GM12864 (cell line): Measurements from ENCODE around the gene DAO.
A peak's percentile ranks its signal among the peaks of the same experiment; 100 is the strongest.

Experiments
- DNase-seq: peaks from one replicate; pipeline ENCODE4 v3.0.0-alpha.2; 2011; ENCODE audit warnings: low read depth
- H3K4me3 ChIP-seq: 2 replicates; pipeline ENCODE4 v1.5.1; 2011; ENCODE audit warnings: mild to moderate bottlenecking, low read depth, low read length, control low read depth
- TF ChIP-seq, protein P1 (sequence below): IDR thresholded peaks from 2 replicates; pipeline ENCODE4 v1.5.1; 2011; ENCODE audit warnings: low read depth, mild to moderate bottlenecking, moderate library complexity, low read length, control low read depth, inconsistent platforms; ENCODE audit errors: missing control alignments

Gene DAO

DNA sequence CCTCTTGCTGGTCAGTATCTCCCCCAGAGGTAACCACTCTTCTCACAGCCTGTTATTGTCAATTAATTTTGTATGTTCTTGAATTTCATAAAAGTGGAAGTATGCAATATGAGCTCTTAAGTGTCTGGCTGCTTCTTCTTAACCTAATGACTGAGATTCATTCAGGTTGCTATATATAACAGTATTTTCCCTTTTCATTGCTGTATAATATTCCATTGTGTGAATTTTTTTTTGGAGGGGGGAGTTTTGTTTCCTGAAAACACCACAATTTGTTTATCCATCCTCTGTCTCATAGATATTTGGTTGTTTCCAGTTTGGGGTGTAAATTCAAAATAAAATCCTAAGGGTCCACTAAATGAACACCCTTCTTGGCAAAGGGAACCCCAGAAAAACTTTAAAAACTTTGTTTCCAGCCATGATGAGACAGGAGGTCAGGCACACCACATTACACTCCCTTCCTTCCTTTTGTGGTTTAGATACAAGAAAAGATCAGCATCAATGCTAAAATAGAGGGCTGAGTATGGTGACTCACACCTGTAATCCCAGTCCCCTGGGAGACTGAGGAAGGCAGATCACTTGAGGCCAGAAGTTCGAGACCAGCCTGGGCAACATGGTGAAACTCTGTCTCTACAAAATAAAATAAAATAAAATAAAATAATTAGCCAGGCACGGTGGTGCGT, 4.1 kb upstream of the DAO start:
- no peak for DNase-seq
- H3K4me3 ChIP-seq, result no peak overlapping the region
- TF ChIP-seq, protein P1, sequence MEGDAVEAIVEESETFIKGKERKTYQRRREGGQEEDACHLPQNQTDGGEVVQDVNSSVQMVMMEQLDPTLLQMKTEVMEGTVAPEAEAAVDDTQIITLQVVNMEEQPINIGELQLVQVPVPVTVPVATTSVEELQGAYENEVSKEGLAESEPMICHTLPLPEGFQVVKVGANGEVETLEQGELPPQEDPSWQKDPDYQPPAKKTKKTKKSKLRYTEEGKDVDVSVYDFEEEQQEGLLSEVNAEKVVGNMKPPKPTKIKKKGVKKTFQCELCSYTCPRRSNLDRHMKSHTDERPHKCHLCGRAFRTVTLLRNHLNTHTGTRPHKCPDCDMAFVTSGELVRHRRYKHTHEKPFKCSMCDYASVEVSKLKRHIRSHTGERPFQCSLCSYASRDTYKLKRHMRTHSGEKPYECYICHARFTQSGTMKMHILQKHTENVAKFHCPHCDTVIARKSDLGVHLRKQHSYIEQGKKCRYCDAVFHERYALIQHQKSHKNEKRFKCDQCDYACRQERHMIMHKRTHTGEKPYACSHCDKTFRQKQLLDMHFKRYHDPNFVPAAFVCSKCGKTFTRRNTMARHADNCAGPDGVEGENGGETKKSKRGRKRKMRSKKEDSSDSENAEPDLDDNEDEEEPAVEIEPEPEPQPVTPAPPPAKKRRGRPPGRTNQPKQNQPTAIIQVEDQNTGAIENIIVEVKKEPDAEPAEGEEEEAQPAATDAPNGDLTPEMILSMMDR, result no peak

DNA sequence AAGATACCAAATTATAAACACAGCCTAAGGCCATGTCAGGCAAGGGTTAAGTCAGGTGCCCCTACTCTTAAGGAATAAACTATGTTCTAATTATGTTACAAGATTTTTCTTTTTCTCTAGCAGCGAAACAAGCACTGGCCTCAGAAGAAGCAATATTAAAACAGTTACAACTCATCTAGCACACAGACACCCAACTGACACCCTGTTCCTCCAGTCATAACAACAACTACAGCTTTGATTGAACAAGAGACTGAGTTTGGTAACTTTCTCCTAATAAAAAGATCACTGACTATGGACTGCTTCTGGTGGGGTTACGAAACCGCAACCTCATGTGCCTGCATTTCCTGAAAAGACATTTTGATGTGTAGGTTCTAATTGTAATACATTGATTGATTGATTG, 3.3 kb upstream of the DAO start:
- DNase-seq, result no peak
- TF ChIP-seq, protein P1, result no peak
- H3K4me3 ChIP-seq, result no peak overlapping the region

DNA sequence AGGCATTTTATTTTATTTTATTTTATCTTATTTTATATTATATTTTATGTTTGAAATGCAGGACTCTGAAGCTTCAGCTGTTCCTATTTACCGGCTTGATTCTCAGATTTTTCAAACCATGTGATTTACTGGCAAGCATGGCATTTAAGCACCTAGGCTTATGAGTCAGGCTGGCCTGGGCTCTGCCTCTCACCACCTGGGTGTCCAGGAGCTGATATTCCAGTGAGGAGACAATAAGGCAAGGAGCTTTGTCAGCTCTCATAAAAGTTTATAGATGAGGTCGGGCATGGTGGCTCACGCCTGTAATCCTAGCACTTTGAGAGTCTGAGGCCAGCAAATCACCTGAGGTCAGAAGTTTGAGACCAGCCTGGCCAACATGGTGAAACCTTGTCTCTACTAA, 2.1 kb downstream of the DAO start:
- DNase-seq, result no peak
- no peak overlapping the region for H3K4me3 ChIP-seq
- TF ChIP-seq, protein P1, result no peak

DNA sequence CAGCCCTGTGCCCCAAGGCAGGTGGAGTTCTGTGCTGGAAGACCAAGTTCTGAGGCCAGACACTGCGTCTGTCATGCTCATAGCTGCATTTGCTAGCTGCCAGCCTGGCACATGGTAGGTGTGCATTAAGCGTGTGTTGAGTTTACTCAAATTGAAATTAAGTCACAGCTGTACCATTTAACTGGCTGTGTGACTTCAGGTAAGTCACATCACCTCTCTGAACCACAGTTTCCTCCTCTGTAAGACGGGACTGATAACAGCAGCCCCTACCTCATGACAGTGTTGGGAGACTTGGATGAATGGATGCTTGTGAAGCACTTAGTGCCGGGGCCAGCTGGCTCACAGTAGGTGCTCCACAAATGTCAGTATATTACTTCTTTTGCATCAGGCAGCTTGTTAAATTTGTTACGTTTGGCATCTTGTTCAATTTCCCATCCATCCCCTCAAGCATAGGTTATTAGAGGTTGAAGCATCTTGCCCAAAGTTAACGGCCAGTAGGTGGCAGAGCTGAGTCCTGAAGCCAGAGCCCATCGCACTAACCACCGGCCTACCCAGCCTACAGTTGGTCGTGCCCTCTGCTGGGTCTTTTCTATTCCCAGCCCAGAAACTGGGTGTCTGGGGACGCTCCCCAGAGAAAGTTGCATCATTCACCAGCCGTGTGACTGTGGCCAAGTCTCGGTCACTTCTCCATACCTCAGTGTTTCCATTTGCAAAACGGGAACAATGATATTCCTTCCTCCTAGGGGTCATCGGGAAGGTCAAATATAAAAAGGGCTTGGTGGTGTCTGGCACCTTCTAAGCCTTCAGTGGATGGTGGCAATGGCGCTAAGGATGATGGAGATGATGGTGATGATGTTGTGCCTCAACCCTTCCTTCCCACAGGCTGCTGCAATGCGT, 4.5 kb downstream of the DAO start:
- DNase-seq, result peak; percentile 13
- TF ChIP-seq, protein P1, result peak; percentile 88
- H3K4me3 ChIP-seq, result no peak overlapping the region

DNA sequence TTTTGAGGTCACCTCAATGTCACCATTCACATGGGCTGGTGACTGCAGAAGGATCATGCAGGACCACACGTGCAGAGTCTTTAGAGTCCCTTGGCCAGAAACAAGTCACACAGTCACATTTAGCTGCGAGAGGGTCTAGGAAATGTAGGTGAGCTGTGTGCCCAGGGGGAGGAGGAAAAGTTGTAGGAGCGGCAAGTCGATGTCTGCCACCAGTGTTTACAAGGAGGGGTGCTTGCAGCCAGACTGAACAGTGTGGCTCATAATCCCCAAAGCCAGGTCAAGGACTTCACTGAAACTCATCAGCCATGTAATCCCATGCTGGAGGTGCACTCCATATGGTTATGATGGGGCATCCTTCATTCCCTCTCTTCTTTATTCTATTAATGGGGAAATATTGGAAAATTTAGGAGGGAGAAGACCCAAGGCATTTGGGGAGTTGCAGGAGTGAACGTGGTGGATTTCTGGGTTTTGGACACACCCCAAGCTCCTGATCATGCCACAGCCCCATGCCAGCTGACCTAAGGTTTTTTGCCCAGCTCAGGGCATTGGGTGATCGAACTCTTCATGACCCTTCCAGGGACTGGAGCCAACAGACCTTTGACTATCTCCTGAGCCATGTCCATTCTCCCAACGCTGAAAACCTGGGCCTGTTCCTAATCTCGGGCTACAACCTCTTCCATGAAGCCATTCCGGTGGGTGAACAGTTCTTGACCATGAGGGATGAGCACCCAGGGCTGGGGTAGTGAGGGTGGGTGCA, 7.2 kb downstream of the DAO start:
- DNase-seq, result no peak
- no peak overlapping the region for H3K4me3 ChIP-seq
- TF ChIP-seq, protein P1, result no peak

DNA sequence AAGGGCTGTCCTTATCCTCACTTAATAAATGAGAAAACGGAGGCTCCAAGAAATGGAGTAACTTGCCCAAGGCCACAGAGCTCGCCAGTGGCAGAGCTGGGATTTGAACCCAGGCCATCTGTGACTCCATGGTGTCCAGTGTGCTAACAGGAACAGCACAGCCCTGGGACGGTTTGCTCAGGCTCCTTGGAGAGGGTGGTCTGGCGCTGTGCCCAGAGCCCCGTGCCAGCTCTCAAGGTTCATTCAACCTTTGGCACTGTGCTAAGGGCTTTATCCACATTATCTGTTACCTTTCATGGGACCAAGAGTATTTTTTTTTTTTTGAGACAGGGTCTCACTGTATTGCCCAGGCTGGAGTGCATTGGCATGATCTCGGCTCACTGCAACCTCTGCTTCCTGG, 8.1 kb downstream of the DAO start:
- TF ChIP-seq, protein P1, result no peak
- DNase-seq, result no peak
- H3K4me3 ChIP-seq, result no peak overlapping the region
